Vagina (tissue), 2 donors: ENCODE measurements around the gene MYZAP.

ENCODE experiments used
- CTCF ChIP-seq, 3 experiments: fragments of 450-650 bp in 2 of 3; fragments of 200-600 bp in 1 of 3; sonication (generic) in 1 of 3; IDR thresholded peaks; one replicate each; pipeline ENCODE4 v1.5.1; 2017 to 2019; ENCODE audit warnings: antibody characterized with exemption in 3 of 3, mild to moderate bottlenecking in 2 of 3, moderate library complexity in 2 of 3
- POLR2A ChIP-seq, 2 donors: fragments of 450-650 bp; IDR thresholded peaks; one replicate each; pipeline ENCODE4 v1.6.1; 2017; ENCODE audit warnings: antibody characterized with exemption in 2 of 2, mild to moderate bottlenecking in 2 of 2, moderate library complexity in 2 of 2

GRCh38 chr15:57609805-57610529 is 18.3 kb downstream of the MYZAP start:
- TF ChIP-seq POLR2A (IDR thresholded peaks at IDR 0.05) (no peak), CTCF (IDR thresholded peaks at IDR 0.05) (no peak)
